NCI-H2081 treated with DMSO at 0.1 percent for 48 hours (cell line): ENCODE measurements around the gene DPF3.

Experiments
- DNase-seq: peaks from one replicate; lab custom pipeline; 2025; lab: John Stamatoyannopoulos, UW

Gene DPF3

DNA sequence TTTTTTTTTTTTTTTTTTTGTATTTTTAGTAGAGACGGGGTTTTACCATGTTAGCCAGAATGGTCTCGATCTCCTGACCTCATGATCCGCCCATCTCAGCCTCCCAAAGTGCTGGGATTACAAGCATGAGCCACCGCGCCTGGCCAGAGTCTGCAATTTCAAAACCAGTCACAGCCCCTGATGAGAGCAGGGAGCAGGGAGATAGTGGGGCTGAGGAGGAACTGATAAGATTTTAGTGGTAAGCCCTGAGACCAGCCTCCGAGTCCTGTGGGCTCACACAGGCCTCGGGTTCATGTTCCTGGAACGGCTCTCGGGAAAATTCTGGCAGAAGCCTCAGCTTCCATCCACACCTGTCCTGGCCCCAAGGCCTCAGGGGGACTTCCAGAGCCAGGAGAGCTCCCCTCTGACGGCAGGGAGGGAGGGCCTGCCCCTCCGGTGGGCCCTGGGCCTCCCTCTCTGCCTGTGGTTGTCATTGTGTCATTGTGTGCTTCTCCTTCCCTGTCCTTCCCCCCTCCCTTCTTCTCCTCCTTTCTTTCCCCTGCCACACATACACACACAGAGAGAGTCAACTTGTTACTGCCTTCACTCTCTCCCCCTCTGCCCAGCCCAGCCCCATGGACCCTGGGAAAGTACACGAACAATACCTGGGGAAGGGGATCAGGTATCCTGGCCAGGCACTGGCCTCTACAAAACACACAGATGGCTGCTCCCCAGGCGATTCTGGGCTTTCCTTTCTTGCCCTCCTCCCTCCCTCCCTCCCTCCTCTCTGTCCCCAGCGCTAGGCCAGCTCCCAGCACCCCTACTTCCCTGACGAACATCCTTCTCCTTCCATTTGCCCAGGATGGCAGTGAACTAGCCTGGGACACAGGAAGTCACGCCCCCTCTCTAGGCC, 294.1 kb downstream of the DPF3 start:
- no peak for DNase-seq

- DNase-seq, result no peak
Observed at GRCh38 chr14:72598306-72598705, 295.6 kb downstream of the DPF3 start.

- no peak for DNase-seq
Observed at GRCh38 chr14:72597252-72598233, 296.4 kb downstream of the DPF3 start.

GRCh38 chr14:72595152-72595862, 298.6 kb downstream of the DPF3 start:
- no peak for DNase-seq

- no peak for DNase-seq
Observed at GRCh38 chr14:72594099-72594901, 299.6 kb downstream of the DPF3 start.

GRCh38 chr14:72591391-72591790, 302.5 kb downstream of the DPF3 start:
- DNase-seq, result no peak

GRCh38 chr14:72590577-72590976, 303.3 kb downstream of the DPF3 start:
- DNase-seq, result no peak

- no peak for DNase-seq
Observed at GRCh38 chr14:72589652-72590051, 304.2 kb downstream of the DPF3 start.

DNA sequence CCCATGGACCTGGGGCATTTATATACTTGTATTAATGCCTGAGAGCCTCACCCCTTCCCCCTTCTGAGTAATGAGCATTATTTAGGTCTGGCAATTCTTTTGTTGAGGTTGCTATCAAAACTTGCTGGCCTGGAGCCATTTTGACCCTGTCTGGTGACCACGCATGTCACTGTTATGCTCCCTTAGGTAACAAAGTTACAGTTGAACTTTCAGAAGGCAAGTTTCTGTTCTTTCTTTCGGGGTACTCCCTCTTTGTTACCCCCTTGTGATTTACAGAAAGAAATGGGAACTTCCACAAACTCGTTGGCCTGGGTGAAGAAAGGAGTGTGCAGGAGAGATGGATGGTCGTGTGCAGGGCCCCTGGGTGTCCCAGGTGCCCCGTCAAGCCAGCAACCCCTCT, 305.4 kb downstream of the DPF3 start:
- DNase-seq, result no peak

GRCh38 chr14:72583316-72584272, 310.3 kb downstream of the DPF3 start:
- no peak for DNase-seq

- no peak for DNase-seq
Observed at GRCh38 chr14:72582582-72582981, 311.3 kb downstream of the DPF3 start.

GRCh38 chr14:72578514-72578913, 315.4 kb downstream of the DPF3 start:
- no peak for DNase-seq

DNA sequence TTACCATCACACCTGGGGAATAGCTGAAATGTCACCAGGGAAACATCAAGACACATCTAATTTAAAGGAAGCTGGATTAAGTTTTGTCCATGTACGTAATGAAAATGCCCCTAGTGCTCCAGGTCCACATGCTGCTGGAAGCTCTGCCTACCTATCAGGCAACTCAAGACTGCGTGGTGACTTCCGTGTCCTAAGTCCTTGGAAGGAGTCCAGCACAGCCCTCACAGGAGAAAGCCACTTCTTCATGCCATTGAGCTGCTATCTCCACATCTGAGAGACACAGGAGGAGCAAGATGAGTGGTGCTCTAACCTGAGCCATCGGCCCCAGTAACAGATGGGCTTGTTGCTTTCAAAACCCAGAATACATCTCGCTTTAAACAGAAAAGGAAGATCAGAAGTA, 316.4 kb downstream of the DPF3 start:
- DNase-seq, result no peak

DNA sequence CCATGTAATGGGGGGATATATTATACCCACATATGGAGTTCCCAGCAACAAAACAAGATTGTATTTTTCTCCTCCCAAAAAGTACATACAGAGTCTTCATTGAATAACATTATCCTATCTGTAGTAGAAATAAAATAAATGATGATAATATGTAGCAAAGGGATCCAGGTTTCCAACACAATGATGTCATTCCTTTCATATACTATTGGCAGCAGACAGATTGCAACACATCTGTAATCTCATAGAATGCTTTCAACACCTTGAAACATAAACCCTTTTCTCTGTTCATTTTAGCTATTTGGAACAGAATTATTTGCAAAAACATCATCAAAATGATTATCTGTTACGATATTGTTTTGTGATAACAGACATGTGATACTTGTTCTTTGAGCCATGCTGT, 317.6 kb downstream of the DPF3 start:
- DNase-seq, result no peak

DNA sequence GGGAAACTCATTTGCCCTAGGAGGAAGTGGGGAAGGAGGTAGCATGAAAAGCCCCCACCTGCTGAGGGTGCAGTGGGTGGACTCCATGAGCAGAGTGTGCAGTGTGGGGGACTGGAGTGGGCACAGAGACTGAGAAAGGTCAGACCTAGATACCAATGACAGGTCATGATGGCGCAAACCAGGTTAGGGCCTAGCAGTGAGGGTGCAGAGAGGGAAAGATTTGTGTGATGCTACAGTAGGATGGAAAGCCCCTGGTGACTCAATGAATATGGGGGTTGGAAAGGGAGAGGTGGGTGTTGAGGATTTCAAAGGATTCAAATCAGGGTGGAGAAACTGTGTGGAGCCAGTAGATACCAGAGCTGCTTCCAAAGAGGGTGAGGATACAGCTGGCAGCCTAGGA, 319.2 kb downstream of the DPF3 start:
- no peak for DNase-seq

- no peak for DNase-seq
Observed at GRCh38 chr14:72573725-72574417, 320.0 kb downstream of the DPF3 start.
